Inflammatory macrophage treated with lipopolysaccharide for 4 hours (primary cell): ENCODE data around the gene TMEM255B.

Experiments
- DNase-seq: peaks from one replicate; pipeline ENCODE4 v3.0.0-alpha.2; 2020

Gene TMEM255B

GRCh38 chr13:113852536-113853517, 93.8 kb downstream of the TMEM255B start:
- no peak for DNase-seq

DNA sequence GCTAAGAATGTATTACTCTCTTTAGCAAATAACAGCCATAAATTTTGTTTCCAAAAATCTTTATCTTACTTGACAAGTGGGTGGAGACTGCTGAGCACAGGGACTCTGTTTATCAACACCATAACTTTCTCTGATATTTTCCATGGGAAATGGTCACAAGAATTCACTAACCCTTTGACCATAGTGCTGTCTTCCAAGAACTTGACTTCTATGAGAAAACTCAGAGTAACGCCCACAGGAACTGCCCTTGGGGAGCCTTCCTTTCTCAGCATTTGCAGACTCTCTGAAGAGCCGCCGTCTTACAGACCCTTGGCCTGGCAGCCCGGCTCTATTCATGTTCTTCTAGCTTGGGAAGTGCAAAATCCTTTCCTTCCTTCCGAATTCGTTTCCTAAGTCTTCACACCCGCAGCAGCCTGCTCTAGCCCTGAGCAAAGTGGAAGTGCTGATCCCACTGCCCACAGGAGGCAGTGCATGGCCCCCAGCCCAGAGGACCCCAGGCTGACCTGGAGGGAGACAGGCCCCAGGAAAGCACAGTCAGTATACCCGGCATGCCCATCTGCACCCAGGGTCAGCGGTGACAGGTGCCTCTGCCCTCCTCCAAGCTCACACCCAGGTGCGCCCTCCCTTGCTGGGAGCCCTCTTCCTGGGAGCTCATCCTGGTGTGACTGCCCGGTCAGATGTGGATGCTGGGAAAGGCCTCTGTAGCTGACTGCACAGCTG, 94.7 kb downstream of the TMEM255B start:
- DNase-seq = peak; percentile 6

- DNase-seq = peak; percentile 48
These were observed 95.4 kb downstream of the TMEM255B start for GRCh38 chr13:113854238-113855011.

DNA sequence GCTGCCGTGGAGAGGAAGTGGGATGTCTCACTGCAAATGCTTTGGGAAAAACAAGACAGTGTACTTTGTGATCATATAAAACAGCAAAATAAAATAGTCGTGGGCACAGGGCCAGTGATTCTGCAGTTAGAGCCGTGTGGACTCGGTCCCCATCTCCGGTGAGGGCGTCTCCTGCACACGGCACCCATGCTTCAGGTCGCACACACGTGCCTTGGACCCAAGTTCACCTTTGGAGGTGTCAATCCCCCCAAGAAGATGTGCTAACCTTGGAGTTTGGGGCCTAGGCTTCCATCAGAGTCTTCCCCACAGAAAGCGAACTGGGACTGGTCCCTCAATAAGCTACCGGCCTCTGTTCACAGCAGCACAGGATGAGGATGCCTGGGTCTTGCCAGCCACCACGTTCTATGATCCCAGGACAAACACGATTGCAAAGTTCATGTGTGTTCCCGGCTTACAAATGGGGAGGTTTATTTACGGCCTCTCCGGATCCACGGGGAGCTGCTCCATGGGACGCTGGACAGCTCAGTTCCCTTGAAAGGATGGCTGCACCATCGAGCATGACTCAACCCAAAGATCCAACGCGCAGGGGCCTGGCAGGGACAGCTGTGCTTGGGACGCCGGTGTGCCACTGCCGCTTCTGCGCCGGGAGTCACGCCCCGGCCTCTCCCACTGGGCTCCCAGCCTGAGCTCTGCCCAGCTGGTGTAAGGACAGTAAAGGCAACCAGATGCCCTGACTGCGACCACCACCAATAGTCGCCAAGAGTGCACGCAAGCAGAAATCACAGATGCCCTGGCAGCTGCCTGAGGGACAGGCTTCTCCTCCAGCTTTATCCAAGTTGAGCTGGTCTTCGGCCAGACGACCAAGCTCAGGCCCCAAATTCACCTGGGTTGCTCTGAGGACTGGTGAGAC, 96.2 kb downstream of the TMEM255B start:
- DNase-seq = no peak

- DNase-seq = no peak
These were observed 97.1 kb downstream of the TMEM255B start for GRCh38 chr13:113855931-113856715.

GRCh38 chr13:113856716-113857065, 97.7 kb downstream of the TMEM255B start:
- no peak for DNase-seq

GRCh38 chr13:113857531-113858195, 98.6 kb downstream of the TMEM255B start:
- no peak for DNase-seq

DNA sequence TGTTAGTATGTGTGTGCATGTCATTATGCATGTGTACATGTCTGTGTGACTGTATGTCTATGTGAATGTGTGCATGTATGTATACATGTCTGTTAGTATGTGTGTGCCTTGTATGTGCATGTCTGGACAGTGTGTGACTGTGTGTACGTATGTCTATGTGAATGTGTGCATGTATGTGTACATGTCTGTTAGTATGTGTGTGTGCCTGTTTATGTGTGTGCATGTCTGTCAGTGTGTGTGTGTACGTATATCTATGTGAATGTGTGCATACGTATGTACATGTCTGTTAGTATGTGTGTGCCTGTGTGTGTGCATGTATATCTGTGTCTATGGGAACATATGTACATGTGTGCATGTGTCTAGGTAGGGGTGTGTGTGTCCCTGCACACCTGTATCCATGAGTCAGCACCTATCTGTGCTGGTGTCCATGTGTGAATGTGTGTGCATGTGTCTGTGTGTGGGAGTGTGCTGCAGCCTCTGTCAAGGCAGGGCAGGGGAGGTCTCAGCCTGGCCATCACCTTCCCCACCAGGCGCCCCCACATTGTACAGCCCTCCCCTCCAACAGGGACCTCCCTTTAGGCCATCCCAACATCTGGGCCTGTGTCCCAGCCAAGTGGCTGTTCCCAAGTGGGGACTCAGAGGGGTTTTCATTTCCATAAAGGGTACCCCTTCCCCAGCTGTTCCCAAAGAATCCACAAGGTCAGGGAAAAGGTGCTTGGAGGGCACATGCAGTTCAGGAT, 100.5 kb downstream of the TMEM255B start:
- DNase-seq = no peak

DNA sequence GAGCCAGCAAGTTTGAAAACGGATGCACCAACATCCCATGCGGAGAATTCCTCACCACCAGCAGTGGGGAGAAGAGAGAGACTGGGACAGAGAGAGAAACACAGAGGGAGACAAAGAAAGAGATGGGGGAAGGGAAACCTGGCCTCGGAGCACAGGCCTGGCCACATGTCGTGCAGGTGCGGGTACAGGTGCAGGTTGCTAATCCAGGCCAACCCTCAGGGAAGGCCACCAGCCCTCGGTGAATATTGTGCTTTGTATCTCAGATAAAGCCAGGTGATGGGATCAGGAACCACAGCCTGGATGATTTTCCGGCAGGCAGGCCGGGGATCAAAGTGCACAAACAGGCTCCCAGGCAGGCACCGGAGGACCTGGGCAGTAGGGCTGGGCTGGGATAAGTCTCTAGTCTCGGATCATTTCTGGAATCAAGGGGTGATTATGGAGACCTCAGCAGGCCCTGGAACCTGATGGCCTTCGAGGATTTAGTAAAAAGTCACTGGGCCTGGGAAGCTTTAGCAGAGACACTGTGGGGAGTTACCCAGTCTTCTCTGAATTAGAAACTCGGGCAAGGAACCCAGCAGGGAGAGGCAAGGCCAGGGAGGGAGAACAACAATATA, 101.1 kb downstream of the TMEM255B start:
- no peak for DNase-seq

DNA sequence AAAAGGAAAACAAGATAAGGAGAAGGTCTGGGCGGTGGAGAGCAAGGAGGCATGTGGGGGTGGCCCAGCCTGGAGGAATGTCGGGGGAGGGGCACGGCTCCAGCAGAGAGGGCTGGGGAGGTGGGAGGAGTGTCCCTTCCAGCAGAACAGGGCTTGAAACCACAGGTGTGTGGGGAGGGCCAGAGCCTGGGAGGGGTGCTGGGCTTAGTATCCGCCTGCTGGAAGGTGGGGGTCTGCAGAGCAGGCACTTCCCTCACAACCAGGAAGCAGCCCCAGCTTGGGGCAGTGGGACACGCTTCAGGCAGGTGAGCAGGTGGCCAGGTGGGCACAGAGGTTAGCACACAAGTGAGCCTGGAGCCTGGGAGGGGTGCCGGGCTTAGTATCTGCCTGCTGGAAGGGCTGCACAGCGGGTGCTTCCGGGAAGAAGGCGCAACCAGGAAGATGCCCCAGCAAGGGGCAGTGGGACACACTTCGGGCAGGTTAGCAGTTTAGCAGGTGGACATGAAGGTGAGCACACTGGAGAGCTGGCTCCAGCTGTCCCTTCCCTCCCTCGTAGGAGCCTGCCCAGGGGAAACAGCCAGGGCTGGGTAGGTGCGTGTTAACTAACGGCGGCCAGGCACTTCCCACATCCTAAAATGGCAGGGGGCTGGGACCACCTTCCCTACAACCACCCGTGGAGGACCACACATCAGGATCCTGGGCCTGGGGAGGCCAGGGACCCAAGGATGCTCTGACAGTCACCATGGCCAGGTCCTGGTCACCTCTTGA, 101.8 kb downstream of the TMEM255B start:
- DNase-seq = no peak

- DNase-seq = no peak
These were observed 102.5 kb downstream of the TMEM255B start for GRCh38 chr13:113861433-113862030.

- no peak for DNase-seq
These were observed 103.3 kb downstream of the TMEM255B start for GRCh38 chr13:113862191-113862930.

DNA sequence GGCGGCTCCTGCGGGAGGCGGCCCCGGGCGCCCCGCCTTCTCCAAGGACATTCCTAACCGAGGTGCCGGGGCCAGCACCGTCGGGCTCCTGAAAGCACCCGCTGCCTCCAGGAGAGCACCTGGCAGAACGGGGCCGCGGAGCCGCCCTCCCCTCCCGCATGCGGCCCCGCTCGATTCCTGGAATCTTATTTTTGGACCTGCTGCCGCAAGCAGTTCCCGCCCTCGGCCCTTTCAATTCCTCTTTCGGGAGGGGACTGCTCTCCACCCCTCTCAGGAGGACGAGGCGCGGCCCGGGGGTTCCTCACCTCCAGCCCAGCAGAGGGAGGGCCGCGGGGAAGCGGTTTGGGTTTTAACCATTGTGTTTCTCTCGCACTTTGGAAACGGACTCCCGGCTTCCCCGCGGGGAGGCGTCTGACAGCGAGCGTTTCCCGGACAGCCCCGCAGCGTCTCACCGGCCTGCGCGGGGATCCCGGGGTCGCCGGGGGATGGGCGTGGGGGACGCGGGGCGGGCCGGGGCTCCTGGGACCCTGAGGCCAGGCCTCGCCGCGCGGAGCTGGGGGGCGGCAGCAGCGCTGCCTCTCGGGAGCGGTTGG, 104.0 kb downstream of the TMEM255B start:
- DNase-seq = peak; percentile 50

DNA sequence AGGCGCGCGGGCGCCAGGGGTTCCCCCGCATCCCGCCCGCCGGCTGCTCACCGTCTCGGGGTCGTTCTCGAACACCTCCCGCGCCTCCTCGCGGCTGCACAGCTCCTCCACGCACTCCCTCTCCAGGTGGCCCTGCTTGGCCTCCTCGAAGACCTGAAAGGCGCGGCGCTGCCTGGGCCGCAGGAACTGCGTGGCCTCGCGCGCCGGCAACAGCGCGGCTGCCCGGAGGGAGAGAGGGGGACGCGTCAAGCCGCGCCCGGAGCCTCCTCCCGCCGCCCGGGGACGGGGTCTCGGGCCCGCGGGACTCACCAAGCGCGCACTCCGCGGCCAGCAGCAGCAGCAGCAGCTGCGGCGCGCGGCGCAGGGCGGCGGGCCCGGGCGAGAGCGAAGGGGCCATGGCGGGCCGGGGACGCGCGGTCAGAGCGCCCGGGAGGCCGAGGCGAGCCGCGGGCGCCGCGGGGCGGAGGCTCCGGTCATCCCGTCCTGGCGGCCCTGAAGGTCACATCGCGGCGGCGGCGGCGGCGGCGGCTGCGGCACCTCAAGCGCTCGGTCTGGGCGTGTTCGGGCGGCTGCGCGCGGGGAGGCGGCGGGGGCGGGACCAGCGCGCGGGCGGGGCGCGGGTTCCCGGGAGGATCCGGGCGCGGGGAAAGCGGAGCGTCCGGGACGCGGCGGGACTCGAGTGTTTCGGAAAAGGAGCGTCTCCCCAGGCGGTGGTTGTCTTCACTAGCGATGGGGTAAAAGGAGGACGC, 104.7 kb downstream of the TMEM255B start, which contains the start of gene GAS6:
Gene GAS6, minus strand, starts transcription at position 553 of the 749 bp plus-strand sequence. Its CDS starts 156 bp downstream, at position 397.
- DNase-seq = peak; percentile 1

DNA sequence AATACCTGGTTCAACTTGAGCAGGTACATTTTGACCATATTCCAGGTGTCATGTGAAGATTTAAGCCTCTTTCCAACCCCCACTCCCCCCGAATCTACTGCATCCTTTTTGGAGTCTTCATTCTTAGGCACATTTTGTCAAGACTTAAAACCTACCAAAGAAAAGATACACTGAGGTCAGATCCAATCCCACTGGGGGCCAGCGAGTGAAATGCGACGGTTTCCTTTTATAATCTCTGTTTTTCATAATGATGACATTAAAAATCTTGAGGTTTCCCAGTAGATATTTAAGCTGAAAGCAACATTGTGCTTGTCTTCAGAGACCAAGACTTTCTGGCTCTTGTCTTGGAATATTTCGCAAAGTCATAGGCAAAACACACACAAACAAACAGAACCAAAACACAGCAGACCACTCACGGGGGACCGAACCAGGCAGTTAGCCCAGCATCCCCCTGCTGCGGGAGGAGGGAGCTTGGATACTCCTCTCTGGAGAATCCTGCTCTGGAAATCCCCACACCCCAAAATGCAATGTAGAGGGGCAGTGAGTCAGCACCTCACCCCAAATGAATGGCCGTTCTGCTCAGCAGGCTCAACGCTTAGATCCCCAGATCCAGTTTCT, 105.4 kb downstream of the TMEM255B start:
- DNase-seq = no peak

DNA sequence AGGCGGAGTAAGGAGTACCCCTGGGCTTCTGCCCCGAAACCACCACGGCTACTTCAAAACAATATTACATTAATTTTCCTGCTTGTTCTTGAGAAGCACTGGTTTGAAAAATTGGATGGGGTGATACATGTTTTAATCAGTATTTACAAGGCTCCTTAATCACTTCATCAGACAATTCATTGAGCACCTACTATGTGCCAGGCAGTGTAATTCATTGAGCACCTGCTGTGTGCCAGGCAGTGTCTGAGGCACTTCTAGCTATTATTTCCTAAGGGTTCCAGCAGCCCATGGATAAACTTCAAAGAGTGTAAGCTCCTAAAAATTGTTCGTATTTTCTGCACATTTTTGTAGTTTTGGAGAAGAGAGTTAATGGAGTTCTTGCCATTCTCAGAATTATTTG, 106.4 kb downstream of the TMEM255B start:
- DNase-seq = no peak
